GM18511 (cell line): ENCODE data around the gene PCDH9.

ENCODE experiments used
- ATAC-seq: cut with Tn5 transposase; IDR thresholded peaks from one replicate; pipeline ENCODE4 v1.9.1; 2021; ENCODE audit warnings: mild to moderate bottlenecking, moderate library complexity; ENCODE audit not compliant: unreplicated experiment

PCDH9 gene

DNA sequence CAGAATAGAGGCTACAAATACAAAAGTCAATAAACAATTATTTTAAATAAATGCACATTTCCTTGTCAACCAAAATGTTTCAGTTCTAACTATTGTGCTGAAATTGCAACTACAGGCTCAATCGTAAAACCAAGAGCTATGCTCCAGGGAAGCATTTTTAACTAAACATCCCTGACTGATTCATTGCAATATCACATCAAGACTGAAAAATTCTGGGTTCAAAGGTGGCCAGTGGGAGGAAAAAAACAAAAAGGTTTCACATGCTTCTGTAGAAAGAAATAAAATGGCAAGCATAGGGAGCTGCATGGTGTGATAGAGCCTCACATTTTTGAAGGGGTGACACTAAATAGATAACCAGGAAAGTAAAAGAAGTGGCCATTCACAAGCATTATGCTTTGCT lies 862.8 kb downstream of the PCDH9 start:
- no peak for ATAC-seq

DNA sequence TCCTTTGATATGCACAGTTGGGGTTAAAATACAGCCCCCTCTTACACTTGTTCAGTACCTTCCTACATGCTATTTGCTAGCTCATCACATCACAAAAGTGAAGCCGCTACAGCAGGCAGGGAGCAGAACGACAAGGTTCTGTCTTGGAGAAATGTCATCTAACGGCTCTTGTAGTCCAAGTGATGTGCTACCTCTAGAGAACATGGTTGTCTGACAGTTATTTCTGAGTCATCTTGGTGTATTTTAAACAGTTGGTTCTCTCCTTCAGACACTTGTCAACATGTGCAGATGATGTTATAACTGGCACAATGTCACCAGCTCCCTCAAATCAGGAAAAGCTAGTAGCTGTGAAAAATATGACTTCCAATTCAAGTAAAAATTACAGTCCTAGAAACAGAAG lies 865.0 kb downstream of the PCDH9 start:
- no peak for ATAC-seq

DNA sequence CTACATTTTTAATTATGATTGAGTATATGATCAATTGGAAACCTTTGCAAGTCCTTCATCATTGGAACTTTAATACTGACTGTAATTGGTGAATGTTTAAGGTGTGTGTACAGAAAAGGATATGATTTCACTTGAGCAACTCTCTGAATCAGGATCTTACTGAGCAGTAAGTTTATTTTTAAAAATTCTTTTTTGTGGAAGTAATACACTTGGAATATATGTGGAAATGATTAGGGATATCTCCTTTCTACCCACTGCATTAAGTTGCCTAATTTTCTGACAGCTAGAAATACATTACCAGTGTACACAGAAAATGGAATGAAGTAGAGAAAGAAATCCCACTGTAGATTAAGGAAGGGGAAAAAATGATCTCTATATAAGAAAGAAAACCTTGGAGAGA lies 865.8 kb downstream of the PCDH9 start:
- no peak for ATAC-seq

DNA sequence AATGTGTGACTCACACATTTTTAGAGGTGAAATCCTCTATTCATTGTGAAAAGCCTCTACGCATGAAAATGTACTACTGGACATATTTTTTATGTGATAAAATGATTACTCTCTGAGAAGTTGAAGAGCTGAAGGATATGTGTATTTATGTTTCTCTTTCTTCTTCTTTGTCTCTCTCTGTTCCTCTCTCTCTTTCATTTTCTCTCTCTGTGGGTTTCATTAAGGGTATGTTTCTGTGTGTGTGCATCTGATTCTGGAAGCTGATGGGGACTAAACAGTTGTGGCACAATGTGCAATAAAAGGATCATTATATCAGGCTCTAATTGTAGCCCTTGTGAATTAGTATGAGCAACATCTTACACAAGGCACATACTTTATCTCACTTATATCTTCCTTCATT lies 867.7 kb downstream of the PCDH9 start:
- peak; percentile 43 for ATAC-seq

DNA sequence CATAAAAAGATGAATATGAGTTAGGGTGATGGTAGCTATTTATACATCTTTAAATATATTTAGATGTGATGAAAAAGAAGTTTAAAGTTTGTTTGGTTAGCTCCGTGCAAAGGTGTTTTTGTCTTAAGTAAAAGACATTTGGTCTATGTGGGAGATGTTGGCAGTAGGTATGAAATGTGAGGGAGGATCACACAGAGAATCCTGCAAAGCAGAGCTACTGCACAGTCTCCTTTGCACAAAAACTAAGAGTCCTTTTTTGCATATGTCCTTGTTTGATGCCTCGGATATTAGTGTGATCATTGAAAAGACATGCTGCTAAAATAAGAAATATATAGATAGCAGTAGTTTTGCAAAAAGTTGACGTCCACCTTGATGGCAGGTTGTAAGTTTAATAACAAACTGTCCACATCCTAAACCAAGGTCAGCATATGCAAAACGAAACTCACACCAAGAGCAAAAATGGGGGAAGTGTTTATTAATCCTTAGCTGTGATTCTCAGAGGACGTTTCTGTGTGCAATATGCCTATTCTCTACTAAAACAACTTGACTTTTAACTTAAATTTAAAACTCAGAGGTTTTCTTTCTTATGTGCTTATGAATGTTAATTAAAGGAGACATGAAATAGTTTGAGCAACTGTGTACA lies 870.1 kb downstream of the PCDH9 start:
- peak; percentile 66 for ATAC-seq

DNA sequence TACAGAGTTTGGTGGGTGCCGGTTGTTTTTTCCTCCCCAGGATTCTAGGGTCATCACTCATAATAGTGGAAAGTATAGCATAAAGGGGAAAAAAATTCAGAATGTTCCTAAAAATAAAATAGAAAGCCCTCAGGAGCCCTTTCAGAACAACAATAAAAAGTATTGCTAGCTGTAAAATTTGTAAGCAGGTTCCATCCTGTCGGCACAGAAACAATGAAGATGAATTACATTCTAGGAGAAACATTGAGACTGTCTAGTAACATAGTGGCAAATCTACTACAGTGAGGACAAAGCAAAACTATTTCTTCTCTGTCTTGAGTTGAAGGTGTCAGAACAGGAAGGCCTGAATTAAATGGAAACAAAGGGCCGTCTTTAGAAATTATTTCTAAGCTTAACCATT lies 870.7 kb downstream of the PCDH9 start:
- no peak for ATAC-seq

DNA sequence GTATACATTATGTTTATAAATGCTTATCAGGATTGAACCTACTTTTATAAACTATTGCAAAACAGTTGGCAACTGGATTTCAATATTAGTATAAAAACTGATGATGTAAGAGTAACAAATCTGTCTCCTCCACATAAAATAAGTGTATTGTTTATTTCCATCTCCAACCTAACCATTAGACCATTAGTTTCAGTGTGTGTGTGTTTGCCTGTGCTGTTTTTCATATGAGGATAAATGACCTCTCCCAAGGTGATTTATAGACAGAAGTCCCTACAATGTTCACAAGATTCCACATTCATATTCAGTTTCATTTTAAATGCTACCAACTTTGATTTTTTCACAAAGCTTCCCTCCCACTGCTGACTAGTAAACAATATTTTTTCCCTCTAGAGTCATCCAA lies 871.6 kb downstream of the PCDH9 start:
- ATAC-seq: no peak

DNA sequence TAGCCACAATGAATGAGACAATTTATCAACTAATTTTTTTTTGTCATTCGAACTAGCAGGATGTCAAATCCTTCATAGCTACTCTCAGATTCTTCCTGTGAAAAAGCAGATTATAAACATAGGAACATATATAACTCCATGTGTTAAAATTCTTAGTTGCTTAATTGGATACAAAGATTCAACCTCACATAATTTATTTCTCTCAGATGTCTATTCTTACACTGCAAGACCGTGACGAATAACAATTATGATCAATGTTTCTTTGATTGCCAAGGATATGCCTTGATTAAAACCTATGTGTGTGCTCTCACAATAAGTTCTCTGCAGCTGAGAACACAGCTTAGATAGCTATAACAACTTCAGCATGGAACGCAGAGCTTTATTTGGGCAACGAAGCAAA lies 872.7 kb downstream of the PCDH9 start:
- ATAC-seq: no peak

DNA sequence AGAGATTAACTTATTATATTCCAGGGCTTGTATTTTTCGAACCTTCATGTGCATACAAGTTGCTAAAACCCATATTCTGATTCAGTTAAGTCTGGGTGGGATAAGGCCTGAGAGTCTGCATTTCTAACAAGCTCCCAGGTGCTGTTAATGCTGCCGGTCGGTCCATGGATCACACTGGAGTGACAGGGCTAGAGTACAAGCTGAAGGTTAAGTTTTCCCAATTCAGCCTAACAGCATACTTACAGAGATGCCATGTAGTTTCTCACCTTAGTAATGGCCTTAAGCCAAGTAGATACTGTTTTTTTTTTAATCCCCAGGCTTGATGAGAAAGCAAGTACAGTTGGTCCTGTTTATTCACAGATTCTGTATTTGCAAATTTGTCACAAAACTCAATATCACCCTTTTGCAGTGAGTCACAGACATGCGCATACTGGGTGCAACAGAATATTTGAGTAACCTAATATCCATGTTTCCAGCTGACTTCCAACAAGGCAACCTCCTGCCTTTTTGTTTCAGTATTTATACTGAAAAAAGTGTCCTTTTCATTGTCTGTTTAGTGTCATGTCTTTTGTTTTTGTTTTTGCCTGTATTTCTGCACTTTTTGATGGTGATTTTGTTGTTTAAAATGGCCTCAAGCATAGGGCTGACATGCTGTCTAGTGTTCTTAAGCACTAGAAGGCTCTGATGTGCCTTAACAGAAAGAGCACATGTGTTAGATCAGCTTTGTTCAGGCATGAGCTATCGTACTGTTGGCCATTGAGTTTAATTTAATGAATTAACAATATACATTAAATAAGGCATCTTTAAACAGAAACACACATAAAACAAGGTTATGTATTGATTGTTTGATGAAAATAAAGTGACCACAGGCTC lies 875.0 kb downstream of the PCDH9 start:
- no peak for ATAC-seq

DNA sequence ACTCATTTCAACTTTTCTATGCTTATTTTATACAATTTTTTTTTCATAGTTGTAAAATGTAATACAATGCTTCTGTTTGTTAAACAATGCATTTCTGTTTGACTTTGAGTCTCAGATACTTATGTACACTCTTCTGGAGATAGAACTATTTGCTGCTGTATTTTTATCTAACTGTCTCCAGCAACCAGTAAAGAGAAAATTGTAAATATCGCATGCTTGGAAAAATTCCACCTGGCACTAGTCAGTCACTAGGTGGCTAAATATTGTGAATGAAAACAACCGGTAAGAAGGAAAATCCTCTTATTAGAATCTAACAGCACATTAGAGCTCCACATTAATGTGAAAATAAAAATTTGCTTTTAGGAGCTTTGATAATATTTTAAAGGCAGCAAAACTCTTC lies 876.5 kb downstream of the PCDH9 start:
- ATAC-seq: no peak

DNA sequence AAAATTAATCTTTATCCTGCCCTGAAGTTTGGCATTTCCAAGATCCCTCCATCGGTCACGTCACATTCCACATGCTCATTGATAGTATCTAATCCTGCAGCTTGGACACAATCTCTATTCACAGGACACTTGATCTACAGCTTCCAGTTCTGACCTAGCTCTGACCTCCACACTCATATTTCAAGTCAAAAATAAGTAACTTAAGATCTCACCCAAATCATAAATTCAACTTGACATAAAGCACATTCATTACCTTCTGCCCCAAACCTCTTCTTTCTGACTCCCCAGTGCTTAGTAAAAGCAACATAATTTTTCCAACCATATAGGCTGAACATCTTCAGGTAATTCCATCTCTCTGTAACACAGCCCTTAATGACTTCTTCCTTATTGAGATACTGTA lies 880.2 kb downstream of the PCDH9 start:
- no peak for ATAC-seq

DNA sequence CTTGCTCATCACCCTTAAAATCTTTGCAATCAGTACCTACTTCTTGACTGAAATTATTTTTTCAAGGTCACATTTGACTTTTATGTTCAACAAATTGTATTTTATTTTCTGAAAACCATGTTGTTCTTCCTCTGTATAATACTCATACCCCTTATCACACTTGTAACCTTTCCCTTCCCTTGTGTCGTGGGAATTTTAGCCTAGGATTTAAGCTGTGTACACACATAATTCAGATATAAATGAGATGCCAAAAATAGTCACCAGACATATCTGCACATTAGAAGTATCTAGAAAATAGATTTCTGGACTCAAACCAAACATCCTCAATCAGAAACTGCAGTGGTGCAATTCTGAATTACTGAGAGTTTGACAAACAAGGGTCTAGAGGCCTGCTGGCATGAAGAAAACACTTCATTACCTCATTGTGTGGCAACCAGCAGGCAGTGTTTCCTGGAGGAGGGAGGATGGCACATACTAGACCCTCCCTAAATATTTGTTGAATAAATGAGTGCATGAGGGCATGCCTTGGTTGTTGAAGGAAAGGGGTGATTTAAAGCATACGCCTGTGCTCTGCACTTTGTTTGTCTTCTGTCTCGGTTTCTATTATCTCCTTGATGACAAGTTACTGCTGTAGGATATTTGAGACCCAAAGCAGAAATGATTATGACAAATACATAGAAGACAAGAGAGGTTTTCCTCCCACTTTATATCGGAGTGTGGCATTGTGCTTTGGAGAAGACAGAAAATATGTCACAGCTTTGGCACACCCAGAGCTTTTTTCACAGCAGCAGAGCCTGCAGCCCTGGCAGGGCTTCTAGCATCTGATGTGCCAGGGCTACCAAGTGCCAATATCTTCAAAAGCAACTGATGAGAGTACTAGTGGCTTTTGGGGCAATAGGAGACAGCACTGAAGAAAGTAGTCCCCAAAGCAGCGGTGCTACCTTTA lies 881.1 kb downstream of the PCDH9 start:
- ATAC-seq: no peak

DNA sequence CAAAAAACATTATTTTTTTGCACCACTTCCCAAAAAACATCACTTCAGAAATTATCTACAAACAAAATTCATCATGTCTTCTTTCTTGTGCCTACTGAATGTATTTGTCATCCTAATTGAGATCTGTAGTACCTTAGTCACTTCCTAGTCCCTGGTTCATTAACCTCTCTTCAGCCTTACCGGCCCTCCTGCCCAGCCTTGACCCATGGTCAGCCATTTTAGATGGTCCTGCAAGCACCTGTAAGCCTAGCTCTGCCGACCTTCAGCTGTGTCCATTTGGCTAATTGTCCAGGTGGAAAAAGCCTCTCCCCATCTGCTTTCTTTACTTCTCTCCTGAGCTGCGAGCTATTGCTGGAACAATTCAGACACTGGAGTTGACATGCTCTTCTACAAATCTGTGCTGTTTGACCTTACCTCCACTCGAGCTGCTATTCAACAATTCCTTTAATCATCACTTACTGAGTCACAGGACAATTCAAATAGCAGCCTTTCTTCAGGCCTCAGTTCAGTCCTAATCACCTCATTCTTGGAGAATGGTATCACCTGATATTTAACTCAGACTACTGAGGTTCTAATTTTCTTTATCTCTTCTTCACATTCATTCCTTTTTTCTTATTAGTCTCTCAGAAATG lies 882.5 kb downstream of the PCDH9 start:
- ATAC-seq: no peak

DNA sequence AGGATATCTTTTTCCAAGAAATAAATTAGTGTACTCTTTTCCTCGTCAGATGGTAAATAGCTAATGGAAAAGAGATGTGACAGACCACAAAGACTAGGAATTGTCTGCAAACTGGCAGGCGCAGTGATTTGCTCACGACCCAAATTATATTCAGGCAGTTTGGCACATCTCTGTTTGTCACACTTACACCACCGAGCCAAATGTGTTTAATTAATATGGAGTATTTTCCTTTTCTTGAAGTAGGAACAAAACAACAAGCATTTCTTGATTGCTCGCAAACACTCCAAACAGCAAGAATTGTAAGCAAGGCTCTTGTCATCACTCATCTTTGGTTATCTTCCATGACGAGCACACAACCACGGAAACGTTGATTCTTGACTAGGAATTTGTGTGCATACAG lies 884.2 kb downstream of the PCDH9 start:
- no peak for ATAC-seq

DNA sequence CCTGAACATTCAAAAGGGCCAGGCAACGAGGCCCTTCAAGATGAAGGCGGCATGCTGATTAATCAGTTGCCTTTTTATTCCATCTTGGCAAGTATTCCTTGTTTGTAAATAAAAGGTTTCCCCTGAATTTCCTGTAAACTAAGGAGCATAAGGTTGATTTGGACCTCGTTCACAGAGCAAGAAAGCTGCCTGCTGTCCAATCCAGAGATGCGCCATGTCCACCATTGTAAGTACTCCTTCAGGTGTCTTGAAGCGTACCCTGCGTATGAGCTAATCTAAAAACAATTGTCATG lies 884.7 kb downstream of the PCDH9 start:
- ATAC-seq: no peak

DNA sequence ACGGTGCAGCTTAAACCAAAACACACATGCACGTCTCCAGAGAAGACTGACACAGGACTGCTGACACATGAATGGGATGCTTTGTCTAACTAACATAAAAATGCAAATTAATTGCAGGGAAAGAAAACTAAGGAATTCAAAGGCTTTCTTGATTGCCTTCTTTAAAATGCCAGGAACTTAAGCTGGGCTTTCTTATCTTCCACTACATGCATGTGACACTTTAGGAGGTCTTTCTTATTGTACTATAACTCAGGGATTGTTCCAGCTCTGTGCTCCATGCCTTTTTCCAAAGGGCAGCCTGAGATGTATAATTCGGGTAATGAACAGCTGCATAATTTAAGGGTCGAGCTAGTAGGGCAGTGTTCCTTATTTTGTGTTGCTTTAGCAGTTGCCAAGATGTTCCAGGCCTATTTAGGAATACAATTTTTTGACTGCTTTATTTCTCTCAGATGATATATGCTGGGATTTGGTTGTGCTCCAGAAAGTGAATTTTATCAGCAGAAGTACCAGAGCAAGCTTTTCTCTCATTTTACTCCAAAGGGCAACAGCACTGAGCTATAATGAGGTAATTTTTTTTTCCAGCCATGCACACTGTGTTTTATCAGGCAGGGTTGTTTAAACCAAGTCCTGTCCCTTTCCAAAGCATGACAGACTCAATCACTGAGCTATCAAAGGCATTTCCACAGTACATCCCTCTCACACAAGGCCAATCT lies 885.2 kb downstream of the PCDH9 start:
- ATAC-seq: no peak

DNA sequence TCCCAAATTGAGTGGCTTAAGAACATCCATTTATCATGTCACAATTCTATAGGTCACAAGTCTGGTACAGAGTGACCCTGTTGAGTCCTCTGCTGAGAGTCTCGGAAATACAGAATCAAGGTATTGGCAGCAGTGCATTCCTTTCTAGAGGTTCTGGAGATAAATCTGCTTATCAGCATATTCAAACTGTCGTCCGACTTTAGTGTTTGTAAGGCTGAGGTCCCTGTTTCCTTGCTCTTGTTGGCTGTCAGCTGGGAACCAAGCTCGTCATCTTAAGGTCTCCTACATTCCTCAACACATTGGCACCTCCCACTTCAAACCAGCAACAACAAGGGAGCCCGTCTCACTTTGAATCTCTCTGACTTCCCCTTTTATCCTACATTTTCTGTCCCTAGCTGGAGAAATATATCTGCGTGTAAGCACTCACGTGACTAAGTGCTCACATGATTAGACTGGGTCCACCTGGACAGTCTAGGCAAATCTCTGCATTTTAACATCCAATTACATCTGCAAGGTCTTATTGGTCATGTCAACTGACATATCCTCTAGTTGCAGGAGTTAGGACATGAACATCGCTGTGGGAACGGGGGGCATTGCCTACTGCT lies 886.8 kb downstream of the PCDH9 start:
- ATAC-seq: no peak

DNA sequence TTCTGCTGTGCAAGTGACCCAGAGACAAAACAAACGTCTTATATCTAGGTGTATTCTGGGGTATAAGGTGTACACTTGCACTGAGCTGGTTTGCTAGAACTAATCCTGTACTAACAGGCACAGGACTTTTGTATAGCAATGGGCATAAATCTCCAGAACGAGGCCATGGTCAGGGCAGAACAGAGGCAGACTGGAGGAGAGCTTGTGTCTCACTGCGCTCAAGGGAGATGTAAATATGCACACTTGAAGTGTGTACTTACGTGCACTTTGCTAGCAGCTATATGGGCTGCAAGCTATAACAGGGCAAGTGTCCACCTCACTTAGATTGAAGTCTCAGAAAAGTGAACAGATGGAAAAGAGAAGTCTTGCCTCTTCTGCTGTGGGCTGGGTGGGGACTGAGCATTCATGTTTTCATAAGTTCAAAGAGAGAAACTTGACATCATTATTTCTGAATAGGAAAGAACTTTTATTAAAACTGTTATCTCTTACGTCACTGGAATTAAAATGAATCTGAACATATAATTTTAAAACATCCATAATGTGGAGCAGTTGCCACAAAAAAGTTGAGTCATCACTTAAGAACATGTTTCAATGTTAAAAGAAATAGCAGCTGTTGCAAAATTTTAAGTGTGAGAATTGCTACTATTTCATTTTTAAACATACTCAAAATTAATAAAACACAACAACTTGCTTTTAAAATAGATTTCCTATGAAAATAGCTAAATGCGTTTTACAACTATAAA lies 888.3 kb downstream of the PCDH9 start:
- no peak for ATAC-seq

DNA sequence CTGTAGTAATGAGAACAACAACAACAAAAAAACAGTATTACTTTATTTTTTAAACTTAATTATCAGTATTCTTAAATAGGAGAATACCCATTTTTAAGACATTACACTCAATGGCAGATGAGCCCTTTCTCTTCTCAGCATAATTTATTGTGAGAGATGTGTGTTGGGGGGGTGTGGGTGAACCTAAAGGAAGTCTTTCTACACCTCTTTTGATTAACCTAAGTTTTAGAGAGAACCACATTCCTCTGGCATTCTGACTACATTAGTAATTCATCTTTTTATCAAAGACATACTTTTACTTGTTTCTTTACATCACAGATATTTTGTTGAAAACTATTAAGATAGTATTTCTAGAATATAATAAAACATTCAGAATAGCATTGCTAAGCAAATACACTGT lies 890.9 kb downstream of the PCDH9 start:
- ATAC-seq: no peak
